ENCODE results near the gene HIGD2B.
"Not testable (repeated sequence)": the region's sequence is repeated elsewhere in the genome, so short reads cannot be mapped to it uniquely, and the experiment has no call there.

HIGD2B gene, protein sequence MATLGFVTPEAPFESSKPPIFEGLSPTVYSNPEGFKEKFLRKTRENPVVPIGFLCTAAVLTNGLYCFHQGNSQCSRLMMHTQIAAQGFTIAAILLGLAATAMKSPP

DNA sequence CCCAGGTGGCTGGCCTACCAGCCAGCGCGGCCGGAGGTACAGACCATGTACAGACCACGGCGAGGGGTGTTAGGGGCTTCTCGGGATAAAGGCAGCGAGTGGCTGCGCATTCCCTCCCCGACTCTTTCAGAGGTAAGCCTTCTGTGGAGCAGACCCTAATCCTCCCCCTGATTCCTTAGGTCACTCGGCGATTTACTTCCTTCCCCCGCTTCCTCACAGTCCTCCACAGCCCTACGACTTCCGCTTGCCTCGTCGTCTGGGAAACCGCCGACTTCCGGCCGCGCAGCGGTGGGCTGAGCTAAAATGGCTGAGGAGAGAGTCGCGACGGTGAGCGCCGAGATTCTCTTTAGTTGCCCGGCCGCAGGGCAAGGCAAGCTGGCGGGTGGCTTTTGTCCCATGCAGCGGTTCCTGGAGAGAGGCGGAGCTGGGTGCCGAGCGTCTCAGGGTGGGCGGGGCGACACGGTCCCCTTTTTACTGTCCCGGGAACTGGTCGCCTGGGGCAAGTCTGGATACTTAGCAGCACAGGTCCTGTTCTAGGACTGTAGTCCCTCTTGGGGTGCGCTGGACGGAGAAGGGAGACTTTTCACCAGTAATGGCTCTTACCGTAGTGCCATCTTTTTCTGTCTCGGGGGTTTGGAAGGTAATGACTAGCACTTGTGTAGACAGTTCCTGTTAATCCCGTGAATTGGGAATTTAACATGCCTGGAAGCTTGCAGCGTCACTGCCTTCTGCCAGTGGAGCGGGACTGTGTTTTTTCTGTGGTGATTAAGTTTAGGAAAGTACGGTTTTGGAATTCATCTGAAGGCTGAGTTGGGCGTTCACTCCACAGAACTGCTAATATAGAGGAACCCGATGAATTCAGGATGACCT is at the start of gene HIGD2B, which contains the start of gene BBS4:
Gene HIGD2B, minus strand, starts transcription at position 258 of the 870 bp plus-strand sequence. CDS start 9,808 bp downstream, outside the sequence.
Gene BBS4, plus strand, starts transcription at position 283 of the 870 bp plus-strand sequence. Its CDS starts 21 bp downstream, at position 304.
- no peak for FAIRE-seq

DNA sequence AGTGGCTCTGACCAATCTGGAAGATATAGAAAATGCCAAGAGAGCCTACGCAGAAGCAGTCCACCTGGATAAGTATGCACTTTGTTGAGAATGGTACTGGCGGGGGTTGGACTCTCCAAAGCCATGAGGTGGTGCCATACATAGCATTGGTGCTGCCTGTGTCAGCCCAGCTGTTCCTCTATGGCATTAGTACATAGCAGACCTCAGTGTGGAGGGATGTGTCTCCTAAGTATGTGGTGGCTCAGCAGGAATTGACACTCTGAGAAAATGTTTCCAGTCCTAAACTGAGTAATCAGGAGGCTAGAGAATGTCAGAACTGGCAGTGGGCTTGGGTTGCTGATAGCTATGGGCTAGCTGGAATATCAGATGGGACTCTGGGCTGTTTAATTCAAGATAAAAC is 49.1 kb upstream of the HIGD2B start:
- FAIRE-seq, result no peak

DNA sequence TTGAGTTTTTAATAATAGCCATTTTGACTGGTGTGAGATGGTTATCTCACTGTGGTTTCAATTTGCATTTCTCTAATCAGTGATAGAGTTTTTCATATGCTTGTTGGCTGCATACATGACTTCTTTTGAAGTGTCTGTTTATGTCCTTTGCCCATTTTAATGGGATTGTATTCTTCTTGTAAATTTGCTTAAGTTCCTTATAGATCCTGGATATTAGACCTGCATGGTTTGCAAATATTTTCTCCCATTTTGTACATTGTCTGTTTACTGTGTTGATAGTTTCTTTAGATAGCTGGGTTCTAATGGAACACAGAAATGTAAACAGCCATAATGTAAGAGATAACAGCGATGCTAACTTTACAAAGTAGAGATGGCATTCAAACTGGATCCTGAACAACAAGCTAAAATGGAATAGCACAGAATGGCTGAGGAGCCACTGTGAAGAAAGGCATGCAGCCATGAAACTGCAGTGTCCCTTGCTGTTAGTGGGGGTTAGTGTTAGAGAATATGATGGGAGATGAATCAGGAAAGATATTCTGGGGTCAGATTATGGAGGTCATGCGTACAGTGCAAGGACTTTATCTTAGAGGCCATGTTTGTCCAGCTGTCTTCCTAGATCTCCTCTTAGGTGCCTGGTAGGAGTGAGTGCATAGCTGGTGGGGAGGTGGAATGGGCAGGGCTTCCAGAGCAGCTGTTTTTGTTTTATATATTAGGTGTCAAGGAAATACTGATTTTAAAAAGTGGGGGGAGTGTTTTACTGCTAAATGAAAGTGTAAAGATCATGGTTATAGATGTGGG is 48.2 kb upstream of the HIGD2B start:
- no peak for FAIRE-seq

DNA sequence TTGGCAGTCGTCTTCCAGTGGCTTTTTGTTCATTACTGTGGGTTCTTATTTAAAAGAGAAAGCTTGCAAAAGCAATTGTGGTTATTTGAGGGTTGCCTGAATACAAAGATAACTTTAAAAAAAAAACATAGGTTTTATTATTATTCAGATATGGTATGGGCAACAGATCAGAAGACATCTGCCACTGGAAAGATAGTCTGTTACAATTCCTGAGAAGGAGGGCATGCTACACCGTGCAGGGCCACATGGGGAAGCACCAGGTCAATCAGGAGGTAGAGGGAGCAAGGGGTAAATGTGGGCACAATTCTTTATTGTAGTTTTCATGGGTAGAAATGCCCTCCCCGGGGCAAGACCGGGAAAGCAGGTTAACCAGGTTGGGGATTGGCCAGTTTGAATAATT is 46.5 kb upstream of the HIGD2B start:
- FAIRE-seq, result no peak

DNA sequence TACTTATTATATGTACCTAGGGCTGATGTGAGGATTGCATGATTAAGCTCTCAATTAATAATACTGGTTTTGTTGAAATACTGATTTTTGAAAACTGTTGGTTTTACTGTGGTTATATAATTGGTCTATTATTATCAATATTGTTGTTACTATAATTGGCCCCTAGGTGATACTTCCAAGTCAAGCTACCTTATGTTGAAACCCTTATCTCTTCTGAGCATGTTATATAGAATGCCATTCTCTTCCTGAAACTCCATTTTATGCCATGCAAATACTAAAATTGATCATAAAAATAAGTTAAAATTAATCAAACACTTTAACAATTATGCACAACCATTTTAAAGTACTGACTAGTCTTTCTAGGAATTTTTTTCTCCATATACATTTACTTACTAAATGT is 46.1 kb upstream of the HIGD2B start:
- no peak for FAIRE-seq

DNA sequence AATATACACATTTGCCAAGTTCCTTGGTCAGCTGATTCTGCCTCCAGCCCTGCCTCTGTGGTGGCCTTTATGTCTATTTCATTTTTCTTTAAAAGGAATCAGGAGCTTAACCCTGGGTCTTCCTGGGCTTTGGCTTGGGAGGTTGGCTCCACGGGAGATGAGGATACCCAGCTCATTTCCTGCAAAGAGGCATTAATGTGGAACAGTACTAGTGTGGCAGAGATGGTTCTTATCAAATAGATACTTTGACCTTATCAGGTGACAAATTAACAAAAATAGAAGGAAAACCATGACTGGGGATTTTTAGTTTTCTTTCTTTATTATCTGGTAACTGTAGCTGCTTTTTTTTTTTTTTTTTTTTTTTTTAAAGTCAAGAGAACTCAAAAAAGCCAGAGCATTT is 42.8 kb upstream of the HIGD2B start:
- no peak for FAIRE-seq

DNA sequence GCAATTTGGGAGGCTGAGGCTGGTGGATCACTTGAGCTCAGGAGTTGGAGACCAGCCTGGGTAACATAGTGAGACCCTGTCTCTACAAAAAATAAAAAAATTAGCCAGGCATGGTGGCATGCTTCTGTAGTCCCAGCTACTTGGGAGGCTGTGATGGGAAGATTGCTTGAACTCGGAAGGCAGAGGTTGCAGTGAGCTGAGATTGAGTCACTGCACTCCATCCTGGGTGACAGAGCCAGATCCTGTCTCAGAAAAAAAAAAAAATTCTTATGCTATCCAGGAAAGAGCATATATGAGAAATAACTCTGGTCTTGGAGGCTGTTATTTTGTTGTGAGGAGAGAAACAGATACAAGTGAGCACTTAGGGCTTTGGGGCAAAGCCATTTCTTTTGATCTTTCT is 42.3 kb upstream of the HIGD2B start:
- FAIRE-seq, result not testable (repeated sequence)

DNA sequence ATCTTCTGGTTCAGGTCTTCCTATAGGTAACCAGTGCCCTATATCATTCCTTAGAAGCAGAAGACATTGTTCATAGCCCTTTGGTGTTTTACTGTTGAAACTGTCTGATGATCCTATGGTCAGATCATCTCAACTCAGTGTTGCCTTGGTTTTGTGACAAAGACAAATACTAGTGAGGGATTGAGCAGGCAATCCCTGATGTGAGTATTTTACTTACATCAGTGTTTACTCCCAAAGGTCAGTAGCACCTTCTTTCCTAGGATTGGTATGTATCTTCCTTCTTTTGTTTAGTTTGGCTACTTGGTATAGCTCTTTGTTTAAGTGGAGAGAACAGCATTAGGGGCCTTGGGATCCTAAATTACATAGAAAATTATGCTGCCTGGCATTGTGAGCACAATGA is 41.2 kb upstream of the HIGD2B start:
- FAIRE-seq, result no peak

DNA sequence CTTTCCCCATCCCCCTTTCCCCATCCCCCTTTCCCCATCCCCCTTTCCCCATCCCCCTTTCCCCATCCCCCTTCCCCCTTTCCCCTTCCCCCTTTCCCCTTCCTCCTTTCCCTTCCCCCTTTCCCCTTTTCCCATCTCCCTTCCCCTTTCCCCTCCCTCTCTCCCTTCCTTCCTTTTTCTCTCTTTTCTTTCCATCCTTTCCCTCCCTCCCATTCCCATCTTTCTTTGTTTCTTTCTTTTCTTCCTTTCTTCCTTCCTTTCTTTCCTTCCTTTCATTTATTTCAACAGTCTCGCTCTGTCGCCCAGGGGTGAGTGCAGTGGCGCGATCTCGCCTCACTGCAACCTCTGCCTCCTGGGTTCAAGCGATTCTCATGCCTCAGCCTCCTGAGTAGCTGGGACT is 39.9 kb upstream of the HIGD2B start:
- not testable (repeated sequence) for FAIRE-seq

DNA sequence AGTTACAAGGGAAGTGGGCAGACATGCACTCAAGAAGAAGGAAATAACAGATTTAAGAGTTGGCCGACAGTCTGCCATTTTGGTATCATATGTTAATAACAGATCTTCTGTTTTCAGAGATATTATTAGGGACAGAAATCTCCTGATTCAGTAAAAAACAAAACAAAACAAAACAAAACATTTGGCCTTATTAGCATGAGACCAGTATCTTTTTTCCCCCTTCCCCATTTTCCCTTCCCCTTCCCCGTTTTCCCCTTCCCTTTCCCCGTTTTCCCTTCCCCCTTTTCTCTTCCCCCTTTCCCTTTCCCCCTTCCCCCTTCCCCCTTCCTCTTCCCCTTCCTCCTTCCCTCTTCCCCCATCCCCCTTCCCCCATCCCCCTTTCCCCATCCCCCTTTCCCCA is 39.5 kb upstream of the HIGD2B start:
- no peak for FAIRE-seq

DNA sequence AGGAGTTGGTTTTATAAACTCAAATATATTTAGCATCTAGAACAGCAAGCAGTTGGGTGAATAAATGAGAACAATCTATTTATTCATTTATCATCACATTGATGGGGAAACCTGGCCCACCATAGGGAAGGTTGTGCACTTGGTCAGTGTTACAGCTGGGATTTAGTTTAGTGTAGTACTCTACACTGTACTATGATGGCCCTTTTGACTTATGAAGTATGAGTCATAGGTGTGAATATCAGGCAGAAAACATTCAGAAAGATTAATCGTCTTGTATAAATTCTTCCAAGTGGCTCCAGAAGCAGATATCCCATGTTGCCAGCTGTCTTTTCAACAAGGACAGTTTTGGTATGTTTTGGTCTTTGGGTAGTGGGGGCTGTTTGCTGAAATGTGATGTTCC is 38.0 kb upstream of the HIGD2B start:
- no peak for FAIRE-seq

DNA sequence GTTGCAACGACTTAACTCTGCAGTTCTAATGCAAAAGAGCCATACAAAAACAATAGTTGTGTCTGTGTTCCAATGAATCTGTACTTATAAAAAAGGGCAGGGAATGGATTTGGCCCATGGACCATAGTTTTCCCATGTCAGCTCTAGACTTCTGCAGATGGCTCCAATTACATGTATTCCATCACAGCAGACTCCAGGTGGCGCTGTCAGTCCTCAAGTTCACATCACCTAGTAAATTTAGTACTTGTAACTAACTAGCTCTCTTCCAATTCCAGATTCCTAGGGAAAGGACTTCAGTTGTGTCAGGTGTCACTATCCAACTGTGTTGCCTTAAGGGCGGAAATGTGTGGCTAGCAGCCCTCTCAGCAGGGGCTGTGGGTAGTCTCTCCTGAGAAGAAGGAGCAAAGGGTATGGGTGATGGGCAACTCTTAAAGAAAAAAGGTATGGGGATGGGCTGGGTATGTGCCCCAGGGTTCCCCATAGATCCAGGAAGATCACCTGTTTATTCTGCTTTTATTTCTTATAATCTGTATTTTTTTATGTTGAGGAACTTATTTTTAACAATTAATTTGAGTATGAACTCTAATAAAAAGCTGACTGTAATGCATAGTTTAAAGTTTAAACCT is 36.2 kb upstream of the HIGD2B start:
- no peak for FAIRE-seq

DNA sequence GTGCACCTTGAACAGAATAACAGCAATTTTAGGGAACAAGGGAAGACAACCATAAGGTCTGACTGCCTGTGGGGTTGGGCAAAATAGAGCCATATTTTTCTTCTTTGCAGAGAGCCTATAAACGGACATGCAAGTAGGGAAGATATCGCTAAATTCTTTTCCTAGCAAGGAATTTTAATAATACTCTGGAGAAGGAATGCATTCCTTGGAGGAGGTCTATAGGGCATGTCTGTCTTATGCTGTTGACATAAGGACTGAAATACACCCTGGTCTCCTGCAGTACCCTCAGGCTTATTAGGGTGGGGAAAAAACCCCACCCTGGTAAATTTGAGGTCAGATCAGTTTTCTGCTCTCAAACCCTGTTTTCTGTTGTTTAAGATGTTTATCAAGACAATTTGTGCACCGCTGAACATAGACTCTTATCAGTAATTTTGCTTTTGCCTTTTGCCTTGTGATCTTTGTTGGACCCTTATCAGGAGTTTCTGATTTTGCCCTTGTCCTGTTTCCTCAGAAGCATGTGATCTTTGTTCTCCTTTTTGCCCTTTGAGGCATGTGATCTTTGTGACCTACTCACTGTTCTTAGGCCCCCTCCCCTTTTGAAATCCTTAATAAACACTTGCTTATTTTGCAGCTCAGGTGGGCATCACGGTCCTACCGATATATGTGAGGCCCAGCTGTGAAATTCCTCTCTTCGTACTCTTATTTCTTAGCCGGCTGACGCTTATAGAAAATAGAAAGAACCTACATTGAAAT is 22.7 kb upstream of the HIGD2B start:
- not testable (repeated sequence) for FAIRE-seq

DNA sequence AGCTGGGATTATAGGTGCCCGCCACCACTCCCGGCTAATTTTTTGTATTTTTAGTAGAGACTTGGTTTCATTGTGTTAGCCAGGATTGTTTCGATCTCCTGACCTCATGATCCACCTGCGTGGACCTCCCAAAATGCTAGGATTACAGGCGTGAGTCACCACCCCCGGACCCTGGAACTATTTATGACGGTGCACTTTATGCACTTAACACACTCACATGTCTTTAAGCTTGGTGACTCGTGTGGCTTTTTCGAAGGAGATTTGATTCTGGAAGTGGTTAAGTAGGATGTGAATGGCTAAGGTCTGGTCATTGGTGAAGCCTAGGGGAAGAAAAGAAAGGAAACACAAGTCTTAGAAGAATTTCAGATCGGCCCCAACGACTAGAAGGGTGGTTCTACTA is 20.3 kb upstream of the HIGD2B start:
- no peak for FAIRE-seq

DNA sequence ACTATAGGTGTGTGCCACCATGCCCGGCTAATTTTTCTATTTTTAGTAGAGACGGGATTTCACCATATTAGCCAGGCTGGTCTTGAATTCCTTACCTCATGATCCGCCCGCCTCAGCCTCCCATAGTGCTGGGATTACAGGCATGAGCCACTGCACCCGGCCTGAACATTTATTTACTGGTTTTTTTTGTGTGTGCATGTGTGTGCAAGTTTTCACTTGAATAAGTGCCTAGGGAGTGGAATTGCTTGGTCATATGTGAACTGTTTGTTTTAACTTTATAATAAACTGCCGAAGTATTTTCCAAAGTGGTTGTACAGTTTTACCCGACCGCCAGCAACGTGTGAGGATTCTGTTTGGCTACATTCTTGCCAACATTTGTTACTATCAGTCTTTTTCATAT is 14.1 kb upstream of the HIGD2B start:
- FAIRE-seq, result no peak

DNA sequence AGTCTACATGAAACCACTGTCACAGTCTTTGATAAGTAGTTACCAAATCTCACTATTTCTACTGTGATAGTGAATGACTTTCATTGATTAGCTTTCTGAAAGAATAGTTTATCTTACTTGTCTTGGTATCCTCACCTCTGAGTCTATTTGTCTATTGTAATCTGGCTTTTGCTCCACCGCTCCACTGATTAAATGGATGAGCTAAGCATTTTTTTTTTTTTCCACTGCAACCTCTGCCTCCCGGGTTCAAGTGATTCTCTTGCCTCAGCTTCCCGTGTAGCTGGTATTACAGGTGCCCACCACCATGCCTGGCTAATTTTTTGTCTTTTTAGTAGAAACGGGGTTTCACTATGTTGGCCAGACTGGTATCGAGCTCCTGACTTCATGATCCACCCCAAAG is 13.0 kb upstream of the HIGD2B start:
- FAIRE-seq, result no peak

DNA sequence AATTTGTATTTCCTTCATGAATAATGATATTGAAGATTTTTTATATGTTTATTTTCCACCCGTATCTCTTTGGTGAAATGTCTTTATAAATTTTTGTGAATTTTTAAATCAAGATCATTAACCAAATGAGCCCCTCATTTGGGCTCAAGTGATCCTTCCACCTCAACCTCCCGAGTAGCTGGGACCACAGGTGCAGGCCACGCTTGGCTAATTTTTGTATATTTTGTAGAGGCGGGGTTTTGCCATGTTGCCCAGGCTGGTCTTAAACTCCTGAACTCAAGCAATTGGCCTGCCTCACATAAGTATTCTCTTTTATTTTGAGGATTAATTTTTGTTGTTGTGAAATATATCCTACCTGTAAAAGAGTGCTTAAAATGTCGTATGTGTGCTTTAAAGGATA is 5.0 kb upstream of the HIGD2B start:
- no peak for FAIRE-seq

DNA sequence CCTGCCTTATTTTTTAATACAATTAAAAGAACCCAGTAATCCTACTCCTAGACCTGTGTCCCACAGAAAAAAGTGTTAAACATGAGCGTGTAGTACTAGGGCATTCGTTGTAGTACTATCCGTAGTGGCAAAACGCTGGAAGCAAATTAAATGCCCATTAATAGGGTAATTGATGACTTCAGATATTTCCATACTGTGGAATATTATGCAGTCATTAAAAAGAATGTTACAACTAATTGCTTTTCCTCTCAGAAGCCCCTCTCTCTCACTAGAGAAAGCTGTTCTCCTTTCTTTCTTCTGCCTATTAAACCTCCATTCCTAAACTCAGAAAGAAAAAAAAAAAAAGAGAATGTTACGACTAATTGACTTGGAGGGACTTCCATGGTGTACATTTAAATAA is 2.7 kb upstream of the HIGD2B start:
- no peak for FAIRE-seq

DNA sequence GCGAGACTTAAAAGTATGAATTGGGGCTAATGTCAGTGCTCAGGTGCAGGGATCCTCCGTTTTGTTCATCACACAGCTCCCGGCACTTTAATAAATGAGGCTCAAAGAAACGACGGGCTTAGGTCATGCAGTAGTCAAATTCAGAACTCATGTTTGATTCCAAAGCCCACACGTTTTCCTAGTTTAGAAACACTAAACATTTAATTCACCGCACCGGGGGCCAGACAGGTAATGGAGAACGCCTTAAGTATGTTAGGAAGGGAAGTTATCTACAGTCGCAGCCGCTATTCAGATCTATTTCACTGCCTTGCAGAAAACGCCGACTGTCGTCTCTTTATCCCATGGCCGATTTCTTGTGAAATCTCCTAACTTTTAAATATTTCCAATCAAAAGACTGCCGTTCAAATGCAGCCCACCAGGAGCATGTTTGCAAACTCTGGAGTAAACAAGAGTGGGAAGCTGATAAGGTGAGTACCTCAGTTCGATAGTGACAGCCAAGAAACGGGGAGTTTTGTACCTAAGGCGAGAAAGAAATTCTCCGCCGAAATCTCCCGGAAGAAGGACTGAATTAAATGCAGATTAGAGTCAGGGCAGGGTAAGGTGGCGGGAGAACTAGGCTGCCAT is 569 bp downstream of the HIGD2B start:
- FAIRE-seq, result no peak

DNA sequence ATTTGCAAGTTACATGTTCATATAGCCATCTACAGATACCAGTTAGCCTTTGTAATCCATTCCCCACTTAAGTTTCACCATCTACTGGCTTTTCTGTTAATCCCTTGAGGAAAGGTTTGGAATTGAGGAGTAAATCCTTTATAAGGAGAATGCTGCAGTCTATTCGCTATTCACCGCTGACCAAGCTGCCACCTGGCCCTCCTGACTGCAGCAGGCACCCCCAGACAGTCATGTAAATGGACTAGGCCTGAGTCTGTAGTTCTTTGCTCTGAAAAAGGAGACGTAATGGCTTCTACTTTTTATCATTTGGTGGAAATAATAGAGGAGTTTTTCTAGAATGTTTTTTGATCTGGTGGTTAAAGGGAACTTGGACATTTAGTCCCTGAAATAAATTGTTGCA is 3.2 kb downstream of the HIGD2B start:
- FAIRE-seq, result no peak

DNA sequence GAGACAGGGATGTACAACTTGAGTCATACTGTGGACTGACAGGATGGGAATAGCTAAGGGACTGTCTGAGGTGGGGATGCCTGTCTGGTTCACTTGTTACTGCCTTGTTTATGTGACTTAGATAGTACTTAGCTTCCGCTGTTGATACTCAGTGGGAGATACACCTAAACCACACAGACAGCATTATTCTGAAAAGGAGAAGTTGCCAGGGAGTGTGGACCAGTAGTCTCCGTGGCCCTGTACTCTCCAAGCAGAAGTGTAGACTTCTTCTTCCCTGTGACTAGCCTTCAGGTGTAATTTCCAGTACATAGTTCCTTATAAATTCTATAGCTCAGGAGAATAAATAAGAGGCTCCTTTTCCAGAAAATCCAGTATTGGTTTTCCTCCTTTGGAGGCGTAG is 5.1 kb downstream of the HIGD2B start:
- no peak for FAIRE-seq

DNA sequence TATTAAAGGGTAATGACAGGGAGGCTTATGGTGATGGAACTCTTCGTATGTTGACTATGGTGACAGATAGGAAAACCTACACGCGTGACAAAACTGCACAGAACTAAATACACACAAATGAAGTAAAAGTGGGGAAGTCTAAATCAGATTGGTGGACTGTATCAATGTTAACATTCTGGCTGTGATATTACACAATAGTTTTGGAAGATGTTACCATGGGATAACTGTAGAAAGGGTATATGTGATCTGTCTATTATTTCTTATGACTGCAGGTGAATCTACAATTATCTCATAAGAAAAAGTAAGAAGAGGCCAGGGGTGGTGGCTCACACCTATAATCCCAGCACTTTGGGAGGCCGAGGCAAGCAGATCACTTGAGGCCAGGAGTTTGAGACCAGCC is 9.1 kb downstream of the HIGD2B start:
- FAIRE-seq, result no peak
